Measurements from ENCODE around the gene CFAP73.

The CFAP73 gene

DNA sequence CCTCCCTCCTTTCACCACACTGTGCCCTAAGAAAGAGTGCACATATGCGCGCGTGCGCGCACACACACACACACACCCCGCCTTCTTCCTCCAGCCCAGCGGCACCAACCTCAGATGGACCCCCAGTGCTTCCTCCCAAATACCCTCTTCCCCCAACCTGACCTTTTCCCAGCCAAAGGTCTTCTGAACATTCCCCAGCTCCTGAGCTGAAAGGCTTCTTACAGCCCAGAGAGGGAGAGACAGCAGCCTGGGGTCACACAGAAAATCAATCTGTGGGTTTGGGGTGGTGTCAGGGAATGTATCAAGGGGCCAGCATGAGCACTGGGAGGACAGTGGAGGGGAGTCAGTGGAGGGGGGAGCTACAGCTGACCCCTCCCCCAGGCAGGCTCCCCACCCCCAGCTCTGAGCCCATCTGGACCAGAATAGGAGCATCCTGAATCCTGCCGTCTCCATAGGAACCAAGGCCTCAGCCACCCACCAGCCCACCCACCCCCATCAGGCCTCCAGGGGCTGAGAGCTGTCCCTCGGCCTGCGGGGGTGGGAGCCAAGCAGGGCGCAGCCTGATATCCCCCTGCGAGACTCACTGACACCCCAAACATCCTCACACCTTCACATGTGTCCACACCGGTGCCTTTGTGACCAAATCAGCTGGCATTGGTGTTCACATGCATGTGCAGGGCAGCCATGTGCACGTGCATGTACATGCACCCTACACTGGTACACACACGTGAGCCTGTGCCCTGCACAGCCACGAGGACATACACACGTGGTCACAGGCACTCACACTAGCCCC, 19.7 kb upstream of the CFAP73 start:
- no peak for TF ChIP-seq POLR2A (IDR thresholded peaks at IDR 0.05; ENCODE audit: extremely low read depth, insufficient read length)
- TF ChIP-seq, protein P1, sequence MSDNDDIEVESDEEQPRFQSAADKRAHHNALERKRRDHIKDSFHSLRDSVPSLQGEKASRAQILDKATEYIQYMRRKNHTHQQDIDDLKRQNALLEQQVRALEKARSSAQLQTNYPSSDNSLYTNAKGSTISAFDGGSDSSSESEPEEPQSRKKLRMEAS (IDR thresholded peaks at IDR 0.05; ENCODE audit: low read depth, low read length): peak; percentile 52; the same call in 1 of the 2 replicates
- H3K4me3 ChIP-seq (ENCODE audit: low read depth, low read length): no peak overlapping the region
- DNase-seq (ENCODE audit: low read depth): no peak

DNA sequence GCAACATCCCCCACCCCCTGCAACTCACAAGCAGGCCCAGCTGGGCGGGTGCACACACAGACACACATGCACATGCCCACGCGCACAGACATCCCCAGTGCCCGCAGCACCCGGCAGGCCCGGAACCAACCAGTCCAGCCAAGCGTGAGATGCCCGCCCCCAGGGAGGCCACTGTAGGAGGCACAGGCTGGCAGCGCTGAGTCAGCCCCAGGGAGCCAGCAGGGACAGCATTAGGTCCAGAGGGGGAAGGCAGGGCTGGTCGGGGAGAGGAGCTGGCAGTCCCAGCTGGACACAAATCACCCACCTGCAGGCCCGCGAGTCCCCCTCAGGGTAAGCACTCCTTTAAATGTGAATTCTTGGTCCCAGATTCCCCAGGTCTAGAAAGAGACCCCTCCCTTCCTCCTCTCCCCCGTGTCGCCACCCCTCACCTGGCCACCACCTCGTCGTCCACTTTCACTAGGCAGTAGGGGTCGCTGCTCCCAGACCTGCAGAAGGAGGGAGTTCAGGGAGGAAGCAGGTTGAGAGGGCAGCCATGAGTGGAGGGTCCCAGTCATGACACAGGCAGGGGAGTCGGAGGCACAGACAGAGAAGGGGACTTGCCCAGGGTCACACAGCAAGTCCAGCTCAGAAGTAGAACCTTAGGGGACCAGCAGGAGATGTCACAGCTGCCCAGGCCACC, 18.9 kb upstream of the CFAP73 start:
- DNase-seq (ENCODE audit: low read depth): peak; percentile 38
- no peak overlapping the region for H3K4me3 ChIP-seq (ENCODE audit: low read depth, low read length)
- TF ChIP-seq MYC (IDR thresholded peaks at IDR 0.05; ENCODE audit: low read depth, low read length) (no peak), POLR2A (IDR thresholded peaks at IDR 0.05; ENCODE audit: extremely low read depth, insufficient read length) (no peak)
- TF ChIP-seq, protein P1 (IDR thresholded peaks at IDR 0.05; ENCODE audit: low read depth, low read length): no peak
- TF ChIP-seq, protein P2, sequence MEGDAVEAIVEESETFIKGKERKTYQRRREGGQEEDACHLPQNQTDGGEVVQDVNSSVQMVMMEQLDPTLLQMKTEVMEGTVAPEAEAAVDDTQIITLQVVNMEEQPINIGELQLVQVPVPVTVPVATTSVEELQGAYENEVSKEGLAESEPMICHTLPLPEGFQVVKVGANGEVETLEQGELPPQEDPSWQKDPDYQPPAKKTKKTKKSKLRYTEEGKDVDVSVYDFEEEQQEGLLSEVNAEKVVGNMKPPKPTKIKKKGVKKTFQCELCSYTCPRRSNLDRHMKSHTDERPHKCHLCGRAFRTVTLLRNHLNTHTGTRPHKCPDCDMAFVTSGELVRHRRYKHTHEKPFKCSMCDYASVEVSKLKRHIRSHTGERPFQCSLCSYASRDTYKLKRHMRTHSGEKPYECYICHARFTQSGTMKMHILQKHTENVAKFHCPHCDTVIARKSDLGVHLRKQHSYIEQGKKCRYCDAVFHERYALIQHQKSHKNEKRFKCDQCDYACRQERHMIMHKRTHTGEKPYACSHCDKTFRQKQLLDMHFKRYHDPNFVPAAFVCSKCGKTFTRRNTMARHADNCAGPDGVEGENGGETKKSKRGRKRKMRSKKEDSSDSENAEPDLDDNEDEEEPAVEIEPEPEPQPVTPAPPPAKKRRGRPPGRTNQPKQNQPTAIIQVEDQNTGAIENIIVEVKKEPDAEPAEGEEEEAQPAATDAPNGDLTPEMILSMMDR (IDR thresholded peaks at IDR 0.05; ENCODE audit: low read depth, low read length): peak; percentile 50

DNA sequence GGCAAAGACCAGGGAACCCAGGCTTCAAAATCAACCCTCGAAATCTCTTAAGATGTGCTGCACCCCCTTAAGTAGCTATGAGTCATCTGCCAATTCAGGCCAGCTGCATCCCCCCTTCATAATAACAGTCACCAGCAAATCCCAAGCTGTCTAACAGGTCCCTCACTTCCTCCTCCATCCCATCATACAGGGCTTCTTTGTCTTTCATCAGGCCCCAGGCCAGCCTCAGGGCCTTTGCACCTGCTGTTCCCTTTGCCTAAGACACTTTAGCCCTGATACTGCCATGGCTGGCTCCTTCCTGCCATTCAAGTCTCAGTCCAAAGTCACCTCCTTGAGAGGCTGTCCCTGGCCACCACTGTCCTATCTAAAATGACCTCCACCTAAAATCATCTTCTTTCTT, 18.0 kb upstream of the CFAP73 start:
- TF ChIP-seq, protein P1 (IDR thresholded peaks at IDR 0.05; ENCODE audit: low read depth, low read length): no peak
- TF ChIP-seq MYC (IDR thresholded peaks at IDR 0.05; ENCODE audit: low read depth, low read length) (no peak), POLR2A (IDR thresholded peaks at IDR 0.05; ENCODE audit: extremely low read depth, insufficient read length) (no peak)
- TF ChIP-seq, protein P2 (IDR thresholded peaks at IDR 0.05; ENCODE audit: low read depth, low read length): no peak
- peak; percentile 53 for DNase-seq (ENCODE audit: low read depth)
- H3K4me3 ChIP-seq (ENCODE audit: low read depth, low read length): no peak overlapping the region

GRCh38 chr12:113133036-113133435, 16.5 kb upstream of the CFAP73 start:
- TF ChIP-seq MYC (IDR thresholded peaks at IDR 0.05; ENCODE audit: low read depth, low read length) (no peak), POLR2A (IDR thresholded peaks at IDR 0.05; ENCODE audit: extremely low read depth, insufficient read length) (no peak)
- TF ChIP-seq, protein P2 (IDR thresholded peaks at IDR 0.05; ENCODE audit: low read depth, low read length): no peak
- DNase-seq (ENCODE audit: low read depth): peak; percentile 53
- H3K4me3 ChIP-seq (ENCODE audit: low read depth, low read length): no peak overlapping the region

DNA sequence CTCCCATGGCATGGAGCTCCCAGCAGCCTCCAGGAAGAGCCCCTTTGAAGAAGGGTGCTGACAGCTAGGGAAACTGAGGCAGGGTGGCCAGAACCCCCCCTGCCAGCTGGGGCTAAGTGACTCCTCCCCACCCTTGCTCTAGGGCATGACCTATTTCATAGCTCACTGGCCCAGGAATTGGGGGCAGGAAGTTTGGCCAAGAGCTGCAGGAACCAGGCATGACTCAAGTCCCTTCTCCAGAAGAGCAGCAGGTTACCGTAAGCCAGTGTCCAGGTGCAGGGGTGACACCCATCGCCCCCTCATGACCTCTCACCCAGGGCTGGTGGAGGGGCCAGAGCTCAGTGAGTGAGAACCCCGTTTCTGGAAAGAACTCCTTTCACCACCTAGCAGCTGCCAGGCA, 15.9 kb upstream of the CFAP73 start:
- TF ChIP-seq MYC (IDR thresholded peaks at IDR 0.05; ENCODE audit: low read depth, low read length) (no peak), POLR2A (IDR thresholded peaks at IDR 0.05; ENCODE audit: extremely low read depth, insufficient read length) (no peak)
- TF ChIP-seq, protein P2 (IDR thresholded peaks at IDR 0.05; ENCODE audit: low read depth, low read length): no peak
- TF ChIP-seq, protein P1 (IDR thresholded peaks at IDR 0.05; ENCODE audit: low read depth, low read length): no peak
- DNase-seq (ENCODE audit: low read depth): no peak
- H3K4me3 ChIP-seq (ENCODE audit: low read depth, low read length): no peak overlapping the region

- no peak for DNase-seq (ENCODE audit: low read depth)
- TF ChIP-seq POLR2A (IDR thresholded peaks at IDR 0.05; ENCODE audit: extremely low read depth, insufficient read length): no peak
- TF ChIP-seq, protein P2 (IDR thresholded peaks at IDR 0.05; ENCODE audit: low read depth, low read length): no peak
- no peak for TF ChIP-seq MYC (IDR thresholded peaks at IDR 0.05; ENCODE audit: low read depth, low read length)
- TF ChIP-seq, protein P1 (IDR thresholded peaks at IDR 0.05; ENCODE audit: low read depth, low read length): no peak
- no peak overlapping the region for H3K4me3 ChIP-seq (ENCODE audit: low read depth, low read length)
These were observed 15.5 kb upstream of the CFAP73 start for GRCh38 chr12:113134071-113134470.
